ENCODE results near the gene HIVEP2. TPM values are rescaled to one million over a fixed set of nuclear protein-coding genes. Genes with fewer than 3 reads are reported as not detected.

Gene HIVEP2, protein sequence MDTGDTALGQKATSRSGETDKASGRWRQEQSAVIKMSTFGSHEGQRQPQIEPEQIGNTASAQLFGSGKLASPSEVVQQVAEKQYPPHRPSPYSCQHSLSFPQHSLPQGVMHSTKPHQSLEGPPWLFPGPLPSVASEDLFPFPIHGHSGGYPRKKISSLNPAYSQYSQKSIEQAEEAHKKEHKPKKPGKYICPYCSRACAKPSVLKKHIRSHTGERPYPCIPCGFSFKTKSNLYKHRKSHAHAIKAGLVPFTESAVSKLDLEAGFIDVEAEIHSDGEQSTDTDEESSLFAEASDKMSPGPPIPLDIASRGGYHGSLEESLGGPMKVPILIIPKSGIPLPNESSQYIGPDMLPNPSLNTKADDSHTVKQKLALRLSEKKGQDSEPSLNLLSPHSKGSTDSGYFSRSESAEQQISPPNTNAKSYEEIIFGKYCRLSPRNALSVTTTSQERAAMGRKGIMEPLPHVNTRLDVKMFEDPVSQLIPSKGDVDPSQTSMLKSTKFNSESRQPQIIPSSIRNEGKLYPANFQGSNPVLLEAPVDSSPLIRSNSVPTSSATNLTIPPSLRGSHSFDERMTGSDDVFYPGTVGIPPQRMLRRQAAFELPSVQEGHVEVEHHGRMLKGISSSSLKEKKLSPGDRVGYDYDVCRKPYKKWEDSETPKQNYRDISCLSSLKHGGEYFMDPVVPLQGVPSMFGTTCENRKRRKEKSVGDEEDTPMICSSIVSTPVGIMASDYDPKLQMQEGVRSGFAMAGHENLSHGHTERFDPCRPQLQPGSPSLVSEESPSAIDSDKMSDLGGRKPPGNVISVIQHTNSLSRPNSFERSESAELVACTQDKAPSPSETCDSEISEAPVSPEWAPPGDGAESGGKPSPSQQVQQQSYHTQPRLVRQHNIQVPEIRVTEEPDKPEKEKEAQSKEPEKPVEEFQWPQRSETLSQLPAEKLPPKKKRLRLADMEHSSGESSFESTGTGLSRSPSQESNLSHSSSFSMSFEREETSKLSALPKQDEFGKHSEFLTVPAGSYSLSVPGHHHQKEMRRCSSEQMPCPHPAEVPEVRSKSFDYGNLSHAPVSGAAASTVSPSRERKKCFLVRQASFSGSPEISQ (N-terminal part only)
- total RNA-seq, result 9.4 and 15.4 TPM in 2 replicates

DNA sequence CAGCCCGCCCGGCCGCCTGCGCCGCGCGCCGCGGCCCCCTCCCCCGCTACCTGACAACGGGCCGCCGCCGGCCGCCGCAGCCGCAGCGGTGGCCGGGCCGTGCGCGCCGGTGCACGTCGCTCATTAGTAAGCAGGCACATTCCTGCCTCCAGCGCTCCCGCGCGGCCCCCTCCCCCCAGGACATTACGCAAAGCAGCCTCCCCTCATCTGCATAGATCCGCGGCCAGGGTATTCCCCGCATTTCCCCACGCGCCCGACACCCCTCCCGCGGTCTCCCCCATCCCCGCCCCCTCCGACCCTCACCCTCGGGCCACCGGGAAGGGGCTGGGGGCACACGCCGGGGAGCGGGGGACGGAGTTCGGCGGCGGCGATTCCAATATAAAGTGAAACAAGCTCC is at the start of gene HIVEP2:
Gene HIVEP2 (minus strand): TSS at position 128 of the 397 bp plus-strand sequence. CDS start 170,438 bp downstream, outside the sequence.

Other genes starting within 250 kb of the HIVEP2 start
- gene AIG1, start 115.7 kb upstream of the HIVEP2 start, total RNA-seq, result 14.2 and 16.1 TPM in 2 replicates